ENCODE data around the gene FBXO22. TPM values are rescaled to one million over a fixed set of nuclear protein-coding genes. Genes with fewer than 3 reads are reported as not detected.

FBXO22 gene
- total and polyA plus RNA-seq, 2 experiments from 2014 or later: 40.3 to 49.3 TPM

GRCh38 chr15:75924576-75924975 lies 20.9 kb downstream of the FBXO22 start:
- Histone ChIP-seq H3K36me3 (replicated peaks; ENCODE audit: insufficient read depth, low read depth) (no peaks in the 10 kb centered on the region), H3K4me2 (no peak overlapping the region), H3K27ac (no peak overlapping the region), H4K20me1 (ENCODE audit: insufficient read depth, poor library complexity, severe bottlenecking) (no peaks in the 10 kb centered on the region), H2AFZ (no peak overlapping the region), H3K9me3 (ENCODE audit: low read depth) (no peaks in the 10 kb centered on the region), H3K9me2 (replicated peaks; ENCODE audit: insufficient read depth) (no peaks in the 10 kb centered on the region), H3K4me3 (no peak overlapping the region), H3K27me3 (no peaks in the 10 kb centered on the region), H3K79me2 (peaks cover 34% of the 10 kb centered on the region), H3K4me1 (ENCODE audit: insufficient read depth) (no peaks in the 10 kb centered on the region)
- TF ChIP-seq EZH2phosphoT487 (IDR thresholded peaks at IDR 0.05; ENCODE audit: low read depth, severe bottlenecking, unreplicated experiment) (no peak), EZH2 (IDR thresholded peaks at IDR 0.05; ENCODE audit: borderline replicate concordance) (no peak), CTCF (IDR thresholded peaks at IDR 0.05; ENCODE audit: poor library complexity) (no peak)
- peak; percentile 22 for DNase-seq (ENCODE audit: low spot score)
- WGBS (ENCODE audit: low lambda C conversion rate, missing lambda C conversion rate): 65% methylated on average over 1 of the region's 1 CpG

GRCh38 chr15:75925440-75925839 lies 21.8 kb downstream of the FBXO22 start:
- Histone ChIP-seq H3K9me3 (ENCODE audit: low read depth) (no peaks in the 10 kb centered on the region), H3K9me2 (replicated peaks; ENCODE audit: insufficient read depth) (no peaks in the 10 kb centered on the region), H4K20me1 (ENCODE audit: insufficient read depth, poor library complexity, severe bottlenecking) (no peaks in the 10 kb centered on the region), H3K4me3 (no peak overlapping the region), H2AFZ (no peak overlapping the region), H3K27ac (no peak overlapping the region), H3K27me3 (no peaks in the 10 kb centered on the region), H3K79me2 (peaks cover 31% of the 10 kb centered on the region), H3K36me3 (replicated peaks; ENCODE audit: insufficient read depth, low read depth) (no peaks in the 10 kb centered on the region), H3K4me1 (ENCODE audit: insufficient read depth) (no peaks in the 10 kb centered on the region), H3K4me2 (no peak overlapping the region)
- 90% methylated on average over 2 of the region's 2 CpGs for WGBS (ENCODE audit: low lambda C conversion rate, missing lambda C conversion rate)
- no peak for DNase-seq (ENCODE audit: low spot score)
- no peak for TF ChIP-seq EZH2 (IDR thresholded peaks at IDR 0.05; ENCODE audit: borderline replicate concordance)
- no peak for TF ChIP-seq EZH2phosphoT487 (IDR thresholded peaks at IDR 0.05; ENCODE audit: low read depth, severe bottlenecking, unreplicated experiment)
- no peak for TF ChIP-seq CTCF (IDR thresholded peaks at IDR 0.05; ENCODE audit: poor library complexity)

- no peak overlapping the region for H3K4me2 ChIP-seq
- H3K4me3 ChIP-seq: no peak overlapping the region
- H3K79me2 ChIP-seq: peaks cover 28% of the 10 kb centered on the region
- H4K20me1 ChIP-seq (ENCODE audit: insufficient read depth, poor library complexity, severe bottlenecking): no peaks in the 10 kb centered on the region
- no peaks in the 10 kb centered on the region for H3K36me3 ChIP-seq (replicated peaks; ENCODE audit: insufficient read depth, low read depth)
- H3K27ac ChIP-seq: no peak overlapping the region
- no peak for DNase-seq (ENCODE audit: low spot score)
- H3K4me1 ChIP-seq (ENCODE audit: insufficient read depth): no peaks in the 10 kb centered on the region
- TF ChIP-seq CTCF (IDR thresholded peaks at IDR 0.05; ENCODE audit: poor library complexity) (no peak), EZH2 (IDR thresholded peaks at IDR 0.05; ENCODE audit: borderline replicate concordance) (no peak), EZH2phosphoT487 (IDR thresholded peaks at IDR 0.05; ENCODE audit: low read depth, severe bottlenecking, unreplicated experiment) (no peak)
- H2AFZ ChIP-seq: no peak overlapping the region
- H3K9me2 ChIP-seq (replicated peaks; ENCODE audit: insufficient read depth): no peaks in the 10 kb centered on the region
- no peaks in the 10 kb centered on the region for H3K27me3 ChIP-seq
- no peaks in the 10 kb centered on the region for H3K9me3 ChIP-seq (ENCODE audit: low read depth)
- 63% methylated on average over 3 of the region's 3 CpGs for WGBS (ENCODE audit: low lambda C conversion rate, missing lambda C conversion rate)
Observed at GRCh38 chr15:75926931-75927330, 23.3 kb downstream of the FBXO22 start.

- H3K79me2 ChIP-seq: peaks cover 28% of the 10 kb centered on the region
- H3K4me2 ChIP-seq: no peak overlapping the region
- no peaks in the 10 kb centered on the region for H3K36me3 ChIP-seq (replicated peaks; ENCODE audit: insufficient read depth, low read depth)
- no peaks in the 10 kb centered on the region for H3K9me3 ChIP-seq (ENCODE audit: low read depth)
- H2AFZ ChIP-seq: no peak overlapping the region
- DNase-seq (ENCODE audit: low spot score): no peak
- H3K4me3 ChIP-seq: no peak overlapping the region
- no peaks in the 10 kb centered on the region for H3K4me1 ChIP-seq (ENCODE audit: insufficient read depth)
- H3K9me2 ChIP-seq (replicated peaks; ENCODE audit: insufficient read depth): no peaks in the 10 kb centered on the region
- WGBS (ENCODE audit: low lambda C conversion rate, missing lambda C conversion rate): 97% methylated on average over 4 of the region's 4 CpGs
- no peak for TF ChIP-seq CTCF (IDR thresholded peaks at IDR 0.05; ENCODE audit: poor library complexity)
- TF ChIP-seq EZH2 (IDR thresholded peaks at IDR 0.05; ENCODE audit: borderline replicate concordance): no peak
- TF ChIP-seq EZH2phosphoT487 (IDR thresholded peaks at IDR 0.05; ENCODE audit: low read depth, severe bottlenecking, unreplicated experiment): no peak
- no peaks in the 10 kb centered on the region for H3K27me3 ChIP-seq
- no peaks in the 10 kb centered on the region for H4K20me1 ChIP-seq (ENCODE audit: insufficient read depth, poor library complexity, severe bottlenecking)
- no peak overlapping the region for H3K27ac ChIP-seq
Observed at GRCh38 chr15:75927601-75928000, 23.9 kb downstream of the FBXO22 start.

All from hepatocyte (in vitro differentiated cells).